HEK293 (cell line): ENCODE measurements around the gene CTDSP1.

ENCODE experiments used
- ATF2 ChIP-seq: fragments of 450-650 bp; formaldehyde crosslinking; IDR thresholded peaks from 2 replicates; pipeline ENCODE4 v1.5.1; 2016; ENCODE audit warnings: missing biosample characterization, missing genetic modification characterization, low read depth
- GFI1B ChIP-seq: fragments of 450-650 bp; formaldehyde crosslinking; IDR thresholded peaks from 2 replicates; pipeline ENCODE4 v1.5.1; 2016; ENCODE audit warnings: missing biosample characterization, missing genetic modification characterization
- HOXA7 ChIP-seq: sonication (generic); formaldehyde crosslinking; IDR thresholded peaks from 2 replicates; pipeline ENCODE4 v1.8.1; 2022; ENCODE audit warnings: missing genetic modification reagents, borderline replicate concordance
- KLF7 ChIP-seq: fragments of 450-650 bp; formaldehyde crosslinking; IDR thresholded peaks from 2 replicates; pipeline ENCODE4 v1.5.1; 2016; ENCODE audit warnings: missing biosample characterization, missing genetic modification characterization, borderline replicate concordance
- PRDM6 ChIP-seq: fragments of 450-650 bp; formaldehyde crosslinking; IDR thresholded peaks from 2 replicates; pipeline ENCODE4 v1.5.1; 2017; ENCODE audit warnings: missing biosample characterization, missing genetic modification characterization
- SCRT2 ChIP-seq: fragments of 450-650 bp; formaldehyde crosslinking; IDR thresholded peaks from 2 replicates; pipeline ENCODE4 v1.5.1; 2016; ENCODE audit warnings: missing biosample characterization, missing genetic modification characterization
- TSHZ1 ChIP-seq: fragments of 450-650 bp; formaldehyde crosslinking; IDR thresholded peaks from 2 replicates; pipeline ENCODE4 v1.5.1; 2016; ENCODE audit warnings: missing biosample characterization, missing genetic modification characterization, borderline replicate concordance
- ZBTB10 ChIP-seq: fragments of 450-650 bp; formaldehyde crosslinking; IDR thresholded peaks from 2 replicates; pipeline ENCODE4 v1.5.1; 2016; ENCODE audit warnings: missing biosample characterization, missing genetic modification characterization
- ZBTB20 ChIP-seq: fragments of 450-650 bp; formaldehyde crosslinking; IDR thresholded peaks from 2 replicates; pipeline ENCODE4 v1.5.1; 2016; ENCODE audit warnings: missing biosample characterization, missing genetic modification characterization
- ZBTB21 ChIP-seq: fragments of 450-650 bp; formaldehyde crosslinking; IDR thresholded peaks from 2 replicates; pipeline ENCODE4 v1.5.1; 2017; ENCODE audit warnings: missing biosample characterization, missing genetic modification characterization
- ZBTB26 ChIP-seq: fragments of 450-650 bp; formaldehyde crosslinking; optimal IDR thresholded peaks from 2 replicates; pipeline ENCODE3; 2016; ENCODE audit warnings: missing biosample characterization, mild to moderate bottlenecking, missing genetic modification characterization
- ZBTB6 ChIP-seq: fragments of 450-650 bp; formaldehyde crosslinking; IDR thresholded peaks from 2 replicates; pipeline ENCODE4 v1.5.1; 2017; ENCODE audit warnings: missing biosample characterization, missing genetic modification characterization
- ZBTB7A ChIP-seq: fragments of 450-650 bp; formaldehyde crosslinking; IDR thresholded peaks from 2 replicates; pipeline ENCODE4 v1.5.1; 2016; ENCODE audit warnings: low read depth, missing biosample characterization, missing genetic modification characterization
- ZEB2 ChIP-seq: fragments of 450-650 bp; formaldehyde crosslinking; IDR thresholded peaks from 2 replicates; pipeline ENCODE4 v1.5.1; 2016; ENCODE audit warnings: missing biosample characterization, missing genetic modification characterization
- ZFP41 ChIP-seq: fragments of 450-650 bp; formaldehyde crosslinking; IDR thresholded peaks from 2 replicates; pipeline ENCODE4 v1.5.1; 2016; ENCODE audit warnings: missing biosample characterization, missing genetic modification characterization, borderline replicate concordance
- ZNF112 ChIP-seq: fragments of 450-650 bp; formaldehyde crosslinking; IDR thresholded peaks from 2 replicates; pipeline ENCODE4 v1.5.0; 2017; ENCODE audit warnings: missing biosample characterization, missing genetic modification characterization
- ZNF175 ChIP-seq: fragments of 450-650 bp; formaldehyde crosslinking; IDR thresholded peaks from 2 replicates; pipeline ENCODE4 v1.5.1; 2016; ENCODE audit warnings: missing biosample characterization, missing genetic modification characterization
- ZNF248 ChIP-seq: fragments of 450-650 bp; formaldehyde crosslinking; IDR thresholded peaks from 2 replicates; pipeline ENCODE4 v1.5.1; 2017; ENCODE audit warnings: missing biosample characterization, missing genetic modification characterization
- ZNF335 ChIP-seq: fragments of 450-650 bp; formaldehyde crosslinking; conservative IDR thresholded peaks from 2 replicates; pipeline ENCODE4 v1.5.1; 2016; ENCODE audit warnings: missing biosample characterization, missing genetic modification characterization
- ZNF423 ChIP-seq: fragments of 450-650 bp; formaldehyde crosslinking; IDR thresholded peaks from 2 replicates; pipeline ENCODE4 v1.5.1; 2016; ENCODE audit warnings: missing biosample characterization, missing genetic modification characterization
- ZNF621 ChIP-seq: fragments of 450-650 bp; formaldehyde crosslinking; IDR thresholded peaks from 2 replicates; pipeline ENCODE4 v1.5.1; 2017; ENCODE audit warnings: missing biosample characterization, missing genetic modification characterization
- ZNF677 ChIP-seq: fragments of 450-650 bp; IDR thresholded peaks from 2 replicates; pipeline ENCODE4 v1.5.0; 2018; ENCODE audit warnings: missing biosample characterization, mild to moderate bottlenecking, missing genetic modification characterization, moderate library complexity
- ZNF768 ChIP-seq: fragments of 450-650 bp; formaldehyde crosslinking; IDR thresholded peaks from 2 replicates; pipeline ENCODE4 v1.5.1; 2018; ENCODE audit warnings: missing biosample characterization, mild to moderate bottlenecking, missing genetic modification characterization
- ZNF791 ChIP-seq: fragments of 450-650 bp; formaldehyde crosslinking; IDR thresholded peaks from 2 replicates; pipeline ENCODE4 v1.5.1; 2016; ENCODE audit warnings: missing biosample characterization, missing genetic modification characterization
- ZSCAN18 ChIP-seq: fragments of 450-650 bp; formaldehyde crosslinking; IDR thresholded peaks from 2 replicates; pipeline ENCODE4 v1.5.1; 2016; ENCODE audit warnings: missing biosample characterization, missing genetic modification characterization
- ZSCAN23 ChIP-seq: fragments of 450-650 bp; formaldehyde crosslinking; IDR thresholded peaks from 2 replicates; pipeline ENCODE4 v1.5.1; 2016; ENCODE audit warnings: missing biosample characterization, missing genetic modification characterization

Gene CTDSP1

GRCh38 chr2:218387369-218388194 lies 12.1 kb upstream of the CTDSP1 start (continued):
- TF ChIP-seq ZEB2 (tag by site-specific recombination) (0 out of 2 replicates have a peak, but pooled peaks have one; percentile 48), ZNF112 (tag by site-specific recombination) (no peak), ZNF621 (tag by site-specific recombination) (no peak), ZNF677 (tag by site-specific recombination) (no peak), HOXA7 (CRISPR knock-in tag) (no peak), ZSCAN18 (tag by site-specific recombination) (no peak), ZNF791 (tag by site-specific recombination) (no peak), GFI1B (no peak), ZSCAN23 (tag by site-specific recombination) (no peak), TSHZ1 (no peak), ZBTB10 (tag by site-specific recombination) (0 out of 2 replicates have a peak, but pooled peaks have one; percentile 11), SCRT2 (tag by site-specific recombination) (peak; percentile 86), ZBTB21 (tag by site-specific recombination) (peak; percentile 96), ZBTB20 (tag by site-specific recombination) (peak; percentile 26; the same call in 1 of the 2 replicates), PRDM6 (no peak), ZNF335 (tag by site-specific recombination) (peak; percentile 78), ATF2 (tag by site-specific recombination) (peak; percentile 72), ZNF175 (no peak), ZNF248 (tag by site-specific recombination) (no peak), ZNF768 (tag by site-specific recombination) (no peak), ZBTB7A (tag by site-specific recombination) (0 out of 2 replicates have a peak, but pooled peaks have one; percentile 41), ZBTB26 (peak; percentile 51), ZNF423 (tag by site-specific recombination) (no peak), KLF7 (tag by site-specific recombination) (no peak), ZBTB6 (tag by site-specific recombination) (no peak), ZFP41 (tag by site-specific recombination) (no peak)
